ENCODE data around the gene CACNA1E. TPM values are rescaled to one million over a fixed set of nuclear protein-coding genes. Genes with fewer than 3 reads are reported as not detected.

The CACNA1E gene
- total RNA-seq, 1 experiment from 2014 or later, result not detected

DNA sequence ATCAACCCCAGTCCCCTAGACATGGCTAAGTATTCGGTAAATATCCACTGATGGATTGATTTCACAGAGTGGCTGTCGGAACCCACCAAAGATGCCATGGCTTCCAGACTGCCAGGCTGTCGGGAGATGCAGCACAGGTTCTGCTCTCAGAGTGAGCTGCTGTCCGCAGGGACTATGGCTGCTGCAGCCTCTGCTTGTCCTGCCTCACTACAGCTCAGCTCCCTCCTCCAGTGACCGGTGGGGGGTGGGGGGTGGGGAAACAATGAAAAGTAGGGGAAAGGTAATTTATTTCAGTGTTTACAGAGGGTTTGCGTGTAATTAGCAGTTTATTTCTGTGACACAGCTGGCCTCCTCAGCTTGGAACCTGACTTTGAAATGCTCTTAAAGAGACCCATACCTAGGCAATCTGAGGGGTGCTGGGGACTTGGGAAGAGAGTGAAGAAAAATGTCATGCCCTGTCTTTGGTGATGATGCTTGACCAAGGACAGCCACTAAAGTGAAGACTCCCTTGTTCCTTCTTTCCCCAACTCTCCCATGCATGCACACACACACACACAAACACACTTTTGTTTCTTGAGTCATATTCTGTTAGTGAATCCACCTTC, 109.0 kb downstream of the CACNA1E start:
- Histone ChIP-seq H3K36me3 (no peaks in the 10 kb centered on the region), H3K9me3 (no peaks in the 10 kb centered on the region), H3K4me3 (no peak overlapping the region), H3K27me3 (peaks cover 11% of the 10 kb centered on the region)
- DNase-seq, result no peak

DNA sequence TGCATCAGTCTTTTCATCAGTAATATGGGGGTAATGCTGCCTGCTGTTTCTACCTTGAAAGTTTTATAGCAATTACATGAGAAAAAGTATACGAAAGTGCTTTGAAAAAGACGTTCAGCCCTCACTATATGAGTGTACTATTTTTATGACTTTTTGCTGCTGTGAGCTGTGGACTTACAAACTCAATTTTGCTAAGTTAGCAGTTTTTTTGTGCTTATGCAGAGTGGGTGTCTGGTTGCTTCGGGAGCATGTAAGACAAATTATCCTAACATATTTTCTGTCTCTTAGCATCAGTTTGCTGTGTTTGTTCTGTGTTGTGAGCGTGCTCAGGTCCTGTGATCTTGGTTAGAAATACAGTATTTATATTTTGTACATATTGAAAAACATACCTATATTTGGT, 109.7 kb downstream of the CACNA1E start:
- no peak for DNase-seq
- H3K9me3 ChIP-seq, result no peaks in the 10 kb centered on the region
- no peak overlapping the region for H3K4me3 ChIP-seq
- no peaks in the 10 kb centered on the region for H3K36me3 ChIP-seq
- H3K27me3 ChIP-seq, result peaks cover 11% of the 10 kb centered on the region

DNA sequence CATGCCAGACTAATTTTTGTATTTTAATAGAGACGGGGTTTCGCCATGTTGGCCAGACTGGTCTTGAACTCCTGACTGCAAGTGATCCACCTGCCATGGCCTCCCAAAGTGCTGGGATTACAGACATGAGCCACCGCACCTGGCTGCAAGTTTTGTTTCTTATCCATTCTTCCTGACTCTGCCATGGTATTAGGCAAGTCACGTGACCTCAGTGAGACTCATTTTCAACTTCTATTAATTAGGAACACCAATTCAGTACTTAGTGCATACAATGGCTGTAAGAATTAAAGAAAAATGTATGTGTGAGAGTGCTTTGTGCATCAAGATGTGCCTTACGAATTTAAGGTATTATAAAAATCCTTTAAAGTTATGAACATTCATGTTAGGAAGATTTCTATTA, 111.2 kb downstream of the CACNA1E start:
- no peaks in the 10 kb centered on the region for H3K9me3 ChIP-seq
- DNase-seq, result no peak
- H3K36me3 ChIP-seq, result no peaks in the 10 kb centered on the region
- H3K27me3 ChIP-seq, result peaks cover 11% of the 10 kb centered on the region
- no peak overlapping the region for H3K4me3 ChIP-seq

DNA sequence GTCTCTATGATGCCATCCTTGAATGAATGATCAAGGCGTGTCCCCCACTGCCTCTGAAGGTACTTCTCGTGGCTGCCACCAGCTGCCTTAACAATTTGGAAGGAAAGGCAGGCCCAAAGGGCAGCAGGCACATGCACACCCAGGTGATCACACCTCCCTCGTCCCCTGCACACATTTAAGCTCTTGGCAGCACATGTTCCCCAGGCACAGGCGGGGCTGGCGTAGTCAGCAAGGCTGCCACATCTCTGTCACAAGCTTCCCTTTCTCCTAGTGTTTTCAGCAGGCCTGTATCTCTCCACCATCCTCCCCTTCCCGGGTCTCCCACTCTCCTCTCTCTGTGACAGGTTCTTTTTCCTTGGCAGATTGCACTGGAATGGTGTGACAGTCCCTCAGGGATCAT, 111.9 kb downstream of the CACNA1E start:
- Histone ChIP-seq H3K27me3 (peaks cover 11% of the 10 kb centered on the region), H3K9me3 (no peaks in the 10 kb centered on the region), H3K36me3 (no peaks in the 10 kb centered on the region), H3K4me3 (no peak overlapping the region)
- DNase-seq, result no peak

DNA sequence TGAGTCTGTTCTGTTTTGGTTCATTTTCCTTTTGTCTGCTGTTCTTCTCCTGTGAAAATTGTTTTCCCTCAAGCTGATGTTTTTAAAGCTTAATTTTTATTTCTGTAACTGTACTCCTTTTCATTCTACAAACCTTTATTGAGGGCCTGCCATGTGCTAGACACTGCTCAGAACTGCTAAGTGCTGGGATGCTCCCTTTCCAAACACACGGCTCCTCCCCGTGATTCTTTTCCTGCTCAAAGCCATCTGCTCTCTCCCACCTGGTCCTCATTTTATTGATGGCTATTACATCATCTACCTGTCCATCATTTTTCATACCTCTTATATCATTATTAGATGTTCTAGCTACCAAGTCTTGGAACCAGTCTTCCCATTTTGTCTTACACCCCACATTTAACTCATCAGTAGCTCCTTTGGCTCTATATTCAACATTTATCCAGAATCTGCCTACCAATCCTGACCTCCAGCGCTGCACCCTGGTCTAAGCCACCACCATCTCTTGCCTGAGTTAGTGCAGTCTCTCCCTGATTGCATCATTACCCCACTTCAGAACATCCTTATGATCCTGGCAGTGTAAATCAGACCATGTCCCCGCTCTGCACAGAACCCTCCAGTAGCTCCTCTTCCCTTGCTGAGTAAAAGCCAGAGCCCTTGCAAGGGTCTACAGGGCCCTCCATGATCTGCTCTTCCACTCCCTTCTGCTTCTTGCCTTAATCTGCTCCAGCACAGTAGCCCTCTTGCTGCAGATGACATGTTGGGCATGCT, 118.1 kb downstream of the CACNA1E start:
- Histone ChIP-seq H3K36me3 (no peaks in the 10 kb centered on the region), H3K9me3 (no peaks in the 10 kb centered on the region), H3K4me3 (no peak overlapping the region), H3K27me3 (peaks cover 5% of the 10 kb centered on the region; the same call in 1 of the 2 replicates)
- DNase-seq, result no peak

DNA sequence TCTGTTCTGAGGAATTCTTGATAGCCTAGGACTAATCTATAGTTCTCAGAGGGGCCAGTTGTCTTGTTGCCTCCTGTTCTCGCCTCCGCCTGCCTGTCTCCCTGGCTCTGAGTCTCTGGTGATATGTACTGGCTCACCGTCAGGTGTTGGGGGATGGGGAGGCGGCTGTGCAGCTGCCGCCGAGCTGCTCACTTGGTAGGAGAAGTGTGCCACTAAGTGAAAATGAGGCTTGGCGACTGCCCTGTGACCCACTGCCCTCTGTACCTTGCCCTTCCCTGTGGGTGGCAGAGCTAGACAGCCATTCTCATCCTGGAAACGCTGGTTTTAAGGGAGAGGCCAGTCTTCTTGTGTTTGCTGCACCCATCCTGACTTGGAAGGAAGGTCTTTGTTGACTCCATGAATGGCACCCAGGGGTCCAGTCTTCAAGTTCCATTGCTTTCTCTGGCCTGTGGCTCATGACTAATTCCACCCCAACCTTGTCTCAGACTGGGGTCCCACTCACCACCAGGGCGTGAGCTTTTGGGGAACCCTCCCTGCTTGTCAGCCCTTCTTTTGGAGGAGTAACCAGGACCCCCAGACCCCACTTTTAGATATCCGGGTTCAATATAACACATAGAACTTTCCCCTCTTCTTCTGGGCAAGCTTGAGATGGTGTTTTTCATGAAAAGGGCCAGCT, 120.6 kb downstream of the CACNA1E start:
- no peak for DNase-seq
- no peak overlapping the region for H3K4me3 ChIP-seq
- no peaks in the 10 kb centered on the region for H3K9me3 ChIP-seq
- H3K36me3 ChIP-seq, result no peaks in the 10 kb centered on the region
- H3K27me3 ChIP-seq, result peaks cover 5% of the 10 kb centered on the region; the same call in 1 of the 2 replicates

DNA sequence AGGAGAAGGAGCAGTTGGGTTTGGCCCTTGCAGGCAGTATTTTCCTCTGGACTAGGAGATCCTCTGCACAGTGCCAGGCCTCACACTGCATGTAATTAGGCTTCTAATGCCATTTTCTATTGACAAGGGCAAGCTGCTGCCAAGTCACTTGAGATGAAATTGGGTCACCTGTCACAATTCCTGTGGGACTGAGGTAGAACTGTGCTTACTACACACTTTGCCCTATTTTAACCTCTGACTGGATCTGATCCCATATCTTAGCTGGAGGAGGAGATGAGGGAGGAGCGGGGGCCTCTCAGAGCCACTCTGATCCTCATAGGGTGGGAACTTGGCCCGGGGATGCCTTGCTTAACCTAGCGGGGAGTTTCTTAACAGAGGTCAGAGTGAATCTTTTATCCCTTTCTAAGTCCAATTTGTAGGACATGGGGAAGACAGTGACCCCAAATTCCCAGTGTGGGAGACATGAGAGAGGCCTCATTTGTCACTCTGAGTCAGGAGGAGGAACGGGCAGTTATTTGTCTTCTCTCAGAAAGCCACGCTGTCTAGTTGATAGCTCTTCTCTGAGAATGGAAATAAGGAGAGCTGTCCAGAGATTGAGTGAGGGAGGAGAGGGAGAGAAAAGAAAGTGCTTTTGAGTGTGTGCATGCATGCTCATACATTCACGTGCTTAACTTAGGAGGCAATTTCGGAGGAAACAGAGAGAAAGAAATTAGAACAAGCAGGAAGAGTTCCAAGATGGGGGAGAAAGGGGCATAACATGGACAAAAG, 121.3 kb downstream of the CACNA1E start:
- Histone ChIP-seq H3K4me3 (no peak overlapping the region), H3K9me3 (no peaks in the 10 kb centered on the region), H3K27me3 (peaks cover 5% of the 10 kb centered on the region; the same call in 1 of the 2 replicates), H3K36me3 (no peaks in the 10 kb centered on the region)
- no peak for DNase-seq

DNA sequence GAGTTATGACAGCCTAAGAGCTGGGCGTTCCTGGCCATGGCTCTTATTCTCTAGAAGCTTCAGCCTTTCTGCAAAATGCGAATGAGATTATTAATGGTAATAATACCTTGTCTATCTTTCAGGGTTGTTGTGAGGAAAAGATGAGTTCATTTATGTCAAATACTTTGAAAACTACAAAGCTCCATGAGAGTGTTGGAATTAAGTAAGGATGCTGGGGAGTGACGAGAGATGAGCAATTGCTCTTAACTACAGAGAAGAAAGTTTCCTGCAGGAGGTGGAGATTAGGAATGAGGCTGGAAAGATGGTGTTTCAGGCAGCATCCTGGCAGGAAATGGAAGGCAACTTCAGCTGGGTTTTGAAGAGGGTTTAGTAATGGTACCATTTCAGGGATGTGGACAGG, 124.2 kb downstream of the CACNA1E start:
- no peak overlapping the region for H3K4me3 ChIP-seq
- H3K9me3 ChIP-seq, result no peaks in the 10 kb centered on the region
- no peak for DNase-seq
- no peaks in the 10 kb centered on the region for H3K36me3 ChIP-seq
- H3K27me3 ChIP-seq, result peaks cover 5% of the 10 kb centered on the region; the same call in 1 of the 2 replicates

DNA sequence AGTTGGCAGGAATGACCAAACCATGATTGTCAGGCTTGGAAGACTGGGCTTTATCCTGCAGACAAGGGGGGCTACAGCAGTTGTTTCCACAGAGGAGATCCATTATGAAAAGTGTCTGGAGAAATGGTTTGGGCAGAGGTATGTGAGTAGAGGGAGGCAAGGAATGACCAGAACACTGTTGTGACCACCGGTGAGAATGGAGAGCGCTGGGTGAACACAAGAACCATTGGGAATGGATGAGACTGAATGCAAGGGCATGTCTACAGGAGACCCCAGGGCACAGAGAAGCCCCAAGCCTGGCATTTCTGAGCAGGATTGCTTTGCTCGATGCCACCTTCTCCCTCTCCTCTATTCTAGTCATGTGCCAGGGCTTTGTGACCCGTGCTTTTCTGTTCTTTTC, 125.1 kb downstream of the CACNA1E start:
- DNase-seq, result no peak
- Histone ChIP-seq H3K4me3 (no peak overlapping the region), H3K36me3 (no peaks in the 10 kb centered on the region), H3K27me3 (peaks cover 5% of the 10 kb centered on the region; the same call in 1 of the 2 replicates), H3K9me3 (no peaks in the 10 kb centered on the region)

DNA sequence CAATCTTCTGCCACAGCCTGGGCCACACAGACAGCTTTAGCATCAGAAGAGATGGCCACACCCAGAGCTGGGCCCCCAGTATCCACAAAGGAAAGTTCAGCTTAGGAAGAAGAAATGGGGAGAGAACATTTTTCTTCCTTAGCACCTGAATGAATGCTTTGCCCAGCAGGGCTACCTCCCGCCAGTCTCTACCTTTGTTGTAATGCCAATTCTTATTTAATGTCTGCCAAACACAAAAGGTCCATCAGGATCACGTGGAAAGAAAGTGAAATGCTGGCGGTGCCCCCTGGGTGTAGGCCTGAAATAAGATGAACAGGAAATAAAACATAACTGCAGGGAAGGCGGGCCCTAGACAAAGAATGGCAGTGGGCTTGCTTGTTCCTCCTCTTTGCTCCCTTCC, 125.6 kb downstream of the CACNA1E start:
- Histone ChIP-seq H3K4me3 (no peak overlapping the region), H3K27me3 (peaks cover 5% of the 10 kb centered on the region; the same call in 1 of the 2 replicates), H3K9me3 (no peaks in the 10 kb centered on the region), H3K36me3 (no peaks in the 10 kb centered on the region)
- no peak for DNase-seq

DNA sequence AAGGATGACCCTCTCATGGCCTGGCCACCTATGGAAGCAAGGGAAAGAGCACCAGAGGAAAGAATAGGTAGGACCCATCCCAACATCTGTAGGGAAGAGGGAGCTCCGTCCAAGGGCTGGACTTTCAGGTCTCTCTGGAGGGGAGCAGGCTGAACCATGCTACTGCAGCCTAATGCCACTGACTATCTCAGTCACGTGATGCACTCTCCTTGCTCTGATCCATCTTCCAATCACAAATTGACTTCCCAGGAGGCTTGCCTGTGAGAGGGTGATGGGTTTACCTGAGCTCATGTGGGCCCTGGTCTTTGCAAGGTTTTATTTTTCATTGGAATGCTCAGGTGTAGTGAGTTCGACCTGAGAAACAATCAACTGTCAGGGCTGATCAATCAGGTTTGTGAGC, 128.8 kb downstream of the CACNA1E start:
- no peak for DNase-seq
- Histone ChIP-seq H3K27me3 (no peaks in the 10 kb centered on the region), H3K9me3 (no peaks in the 10 kb centered on the region), H3K4me3 (no peak overlapping the region), H3K36me3 (no peaks in the 10 kb centered on the region)

DNA sequence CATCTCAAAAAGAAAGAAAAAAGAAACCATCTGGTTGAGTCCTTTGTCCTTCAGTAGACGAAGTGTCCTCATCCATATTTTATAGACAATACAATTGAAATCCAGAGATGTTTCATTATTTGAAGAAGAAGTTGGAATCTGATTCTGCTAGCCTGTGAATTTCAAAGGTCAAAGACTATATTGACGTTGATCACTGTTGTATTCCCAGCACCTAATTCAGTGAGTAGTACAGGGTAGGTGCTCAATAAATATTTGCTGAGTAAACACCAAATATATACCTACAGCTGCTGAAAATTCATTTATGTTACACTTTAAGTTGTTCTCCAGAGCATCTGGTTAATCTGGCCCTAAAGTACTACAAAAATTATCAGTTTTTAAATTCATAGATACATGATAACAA, 135.2 kb downstream of the CACNA1E start:
- Histone ChIP-seq H3K4me3 (no peak overlapping the region), H3K9me3 (no peaks in the 10 kb centered on the region), H3K27me3 (no peaks in the 10 kb centered on the region; the same call in 1 of the 2 replicates), H3K36me3 (no peaks in the 10 kb centered on the region)
- no peak for DNase-seq

DNA sequence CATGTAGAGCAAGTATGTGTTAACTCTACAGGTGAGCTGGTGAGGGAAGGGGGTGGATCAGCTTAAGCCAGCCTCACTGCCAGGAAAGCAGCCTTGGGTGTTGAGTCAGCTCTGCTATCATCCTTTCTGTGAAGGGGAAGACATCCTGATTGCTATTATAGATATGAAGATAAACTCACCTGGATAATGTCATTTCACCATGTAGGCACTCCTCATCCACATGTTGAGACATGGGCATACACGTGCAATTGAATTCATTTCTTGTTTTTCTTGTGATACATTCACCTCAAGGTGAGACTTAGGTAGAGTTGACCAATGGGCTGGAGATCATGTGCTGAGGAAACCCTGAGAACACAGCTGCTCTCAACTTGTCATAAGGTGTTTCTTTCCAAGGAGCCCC, 136.9 kb downstream of the CACNA1E start:
- no peak for DNase-seq

DNA sequence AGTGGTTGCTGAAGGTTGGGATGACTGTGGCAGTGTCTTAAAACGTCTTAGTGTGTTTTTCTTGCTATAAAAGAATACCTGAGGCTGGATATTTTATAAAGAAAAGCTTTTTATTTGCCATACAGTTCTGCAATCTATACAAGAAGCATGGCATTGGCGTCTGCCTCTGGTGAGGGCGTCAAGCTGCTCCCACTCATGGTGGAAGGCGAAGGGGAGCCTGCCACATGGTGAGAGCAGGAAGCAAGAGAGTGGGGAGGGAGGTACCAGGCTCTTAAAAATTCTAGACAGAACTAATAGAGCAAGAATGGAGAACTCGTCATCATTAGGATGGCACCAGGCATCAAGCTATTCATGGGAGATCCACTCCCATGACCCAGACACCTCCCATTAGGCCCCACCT, 140.5 kb downstream of the CACNA1E start:
- no peak for DNase-seq
- Histone ChIP-seq H3K36me3 (no peaks in the 10 kb centered on the region), H3K4me3 (no peak overlapping the region), H3K27me3 (no peaks in the 10 kb centered on the region; the same call in none of the 2 replicates), H3K9me3 (no peaks in the 10 kb centered on the region)

More for the DNA sequence above, 136.9 kb downstream of the CACNA1E start:
- Histone ChIP-seq H3K4me3 (no peak overlapping the region), H3K36me3 (no peaks in the 10 kb centered on the region), H3K9me3 (no peaks in the 10 kb centered on the region), H3K27me3 (no peaks in the 10 kb centered on the region; the same call in 1 of the 2 replicates)

DNA sequence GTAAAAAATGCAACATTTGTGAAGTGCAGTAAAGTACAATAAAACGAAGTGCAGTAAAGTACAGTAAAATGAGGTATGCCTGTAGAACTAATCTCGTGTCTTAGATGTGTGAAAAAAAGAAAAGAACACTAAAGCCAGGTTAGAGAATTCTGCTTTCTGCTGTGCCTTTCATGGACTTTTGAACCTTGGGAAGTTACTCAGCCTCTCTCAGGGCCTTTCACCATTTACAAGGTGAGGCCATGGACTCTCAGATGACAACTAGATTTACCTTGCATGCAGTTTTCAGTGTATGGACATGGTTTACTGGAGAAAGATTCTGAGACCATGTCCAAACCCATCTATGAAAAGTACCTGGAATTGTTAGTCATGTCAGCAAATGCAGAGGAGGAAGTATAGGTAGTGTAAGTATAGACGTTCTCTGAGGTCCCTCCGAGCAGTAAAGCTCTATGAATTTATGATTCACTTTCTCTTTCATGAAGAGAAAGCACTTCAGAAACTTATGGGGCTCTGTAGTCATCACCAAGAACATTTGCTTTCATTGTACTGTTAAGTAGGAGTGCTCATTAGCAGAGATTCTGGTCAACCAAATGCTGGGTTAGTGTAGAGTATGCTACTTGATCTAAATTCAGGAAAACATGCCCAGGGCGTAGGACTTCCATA, 143.1 kb downstream of the CACNA1E start:
- no peak for DNase-seq
- Histone ChIP-seq H3K27me3 (peaks cover 4% of the 10 kb centered on the region), H3K9me3 (no peaks in the 10 kb centered on the region), H3K4me3 (no peak overlapping the region), H3K36me3 (no peaks in the 10 kb centered on the region)

DNA sequence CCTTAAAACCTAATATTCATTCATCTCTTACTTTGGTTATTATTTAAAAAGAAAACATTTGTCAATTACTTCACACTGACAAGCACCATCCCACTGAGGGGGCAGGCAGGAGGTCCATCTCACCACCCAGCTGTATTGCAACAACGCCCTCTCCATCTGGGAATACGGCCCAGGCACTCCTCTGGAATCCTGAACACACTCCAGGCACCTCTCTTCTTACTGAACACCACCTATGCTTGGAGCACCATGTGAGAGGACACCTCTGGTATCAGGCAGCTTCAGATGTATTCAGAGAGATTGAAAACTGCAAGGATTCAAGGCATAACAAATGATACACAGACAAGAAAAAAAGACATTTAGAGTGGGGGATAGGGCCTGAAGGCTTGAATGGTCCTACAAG, 147.1 kb downstream of the CACNA1E start:
- Histone ChIP-seq H3K9me3 (no peaks in the 10 kb centered on the region), H3K27me3 (peaks cover 11% of the 10 kb centered on the region), H3K4me3 (no peak overlapping the region), H3K36me3 (no peaks in the 10 kb centered on the region)
- DNase-seq, result no peak

All from MG63 (cell line).